IPS-18c (cell line): ENCODE results near the gene RRP1B.
"Not testable (repeated sequence)": the region's sequence is repeated elsewhere in the genome, so short reads cannot be mapped to it uniquely, and the experiment has no call there.

Source experiments
- H3K4me3 ChIP-seq: 2 replicates; pipeline ENCODE4 v1.7.0; 2013; ENCODE audit warnings: low read depth, mild to moderate bottlenecking, low read length, moderate library complexity; ENCODE audit not compliant: insufficient read depth
- H3K9me3 ChIP-seq: one replicate; pipeline ENCODE4 v1.6.1; 2013; ENCODE audit warnings: mild to moderate bottlenecking, low read length, moderate library complexity; ENCODE audit not compliant: control insufficient read depth, insufficient read depth

RRP1B gene

GRCh38 chr21:43634618-43635017, 24.7 kb upstream of the RRP1B start:
- Histone ChIP-seq H3K9me3 (no peaks in the 10 kb centered on the region), H3K4me3 (no peak overlapping the region)

GRCh38 chr21:43635436-43635835, 23.9 kb upstream of the RRP1B start:
- no peaks in the 10 kb centered on the region for H3K9me3 ChIP-seq
- no peak overlapping the region for H3K4me3 ChIP-seq

GRCh38 chr21:43637530-43638158, 21.7 kb upstream of the RRP1B start:
- no peaks in the 10 kb centered on the region for H3K9me3 ChIP-seq
- no peak overlapping the region for H3K4me3 ChIP-seq

- H3K4me3 ChIP-seq, result no peak overlapping the region
- H3K9me3 ChIP-seq, result no peaks in the 10 kb centered on the region
These were observed 19.6 kb upstream of the RRP1B start for GRCh38 chr21:43639470-43640353.

- no peak overlapping the region for H3K4me3 ChIP-seq
- no peaks in the 10 kb centered on the region for H3K9me3 ChIP-seq
These were observed 19.0 kb upstream of the RRP1B start for GRCh38 chr21:43640400-43640799.

GRCh38 chr21:43643193-43643592, 16.2 kb upstream of the RRP1B start:
- Histone ChIP-seq H3K4me3 (no peak overlapping the region), H3K9me3 (no peaks in the 10 kb centered on the region)

- Histone ChIP-seq H3K9me3 (no peaks in the 10 kb centered on the region), H3K4me3 (no peak overlapping the region)
These were observed 15.3 kb upstream of the RRP1B start for GRCh38 chr21:43644071-43644470.

- no peaks in the 10 kb centered on the region for H3K9me3 ChIP-seq
- H3K4me3 ChIP-seq, result no peak overlapping the region
These were observed 14.8 kb upstream of the RRP1B start for GRCh38 chr21:43644609-43645008.

GRCh38 chr21:43645136-43645891, 14.0 kb upstream of the RRP1B start:
- no peaks in the 10 kb centered on the region for H3K9me3 ChIP-seq
- H3K4me3 ChIP-seq, result no peak overlapping the region

GRCh38 chr21:43645976-43646375, 13.4 kb upstream of the RRP1B start:
- H3K4me3 ChIP-seq, result no peak overlapping the region

GRCh38 chr21:43646550-43647260, 12.7 kb upstream of the RRP1B start:
- Histone ChIP-seq H3K9me3 (no peaks in the 10 kb centered on the region), H3K4me3 (no peak overlapping the region)

More at GRCh38 chr21:43645976-43646375, 13.4 kb upstream of the RRP1B start:
- H3K9me3 ChIP-seq, result no peaks in the 10 kb centered on the region

- no peaks in the 10 kb centered on the region for H3K9me3 ChIP-seq
- no peak overlapping the region for H3K4me3 ChIP-seq
These were observed 11.2 kb upstream of the RRP1B start for GRCh38 chr21:43648171-43648570.

- not testable (repeated sequence) for H3K4me3 ChIP-seq, H3K9me3 ChIP-seq
These were observed 7.4 kb upstream of the RRP1B start for GRCh38 chr21:43651926-43652325.

- Histone ChIP-seq H3K9me3 (no peaks in the 10 kb centered on the region), H3K4me3 (no peak overlapping the region)
These were observed 6.7 kb upstream of the RRP1B start for GRCh38 chr21:43652616-43653015.

- no peak overlapping the region for H3K4me3 ChIP-seq
- no peaks in the 10 kb centered on the region for H3K9me3 ChIP-seq
These were observed 5.7 kb upstream of the RRP1B start for GRCh38 chr21:43653626-43654025.

GRCh38 chr21:43654806-43655489, 4.4 kb upstream of the RRP1B start:
- Histone ChIP-seq H3K9me3 (no peaks in the 10 kb centered on the region), H3K4me3 (no peak overlapping the region)
